PC-9 (cell line): Measurements from ENCODE around the gene NFKB2. TPM values are rescaled to one million over a fixed set of nuclear protein-coding genes. Genes with fewer than 3 reads are reported as not detected.

Experiments
- BruUV-seq: library from RNA; stranded (reverse); fragments of 400-500 nt; replicated peaks from 2 replicates; lab custom pipeline; 2021; lab: Mats Ljungman, UMichigan
- CTCF ChIA-PET: fragments of 300-600 bp; sonication (Branson Sonifier 250); formaldehyde crosslinking; loops from one replicate; lab custom pipeline; 2022; ENCODE audit warnings: antibody characterized with exemption; lab: Charles Lee
- POLR2A ChIA-PET: fragments of 300-600 bp; sonication (Branson Sonifier 250); formaldehyde crosslinking; loops from one replicate; lab custom pipeline; 2022; ENCODE audit warnings: antibody characterized with exemption; ENCODE audit not compliant: unreplicated experiment; lab: Charles Lee
- DNase-seq, 2 experiments: peaks; one replicate each; pipeline versions ENCODE4 v3.0.0 to v3.0.0-alpha.2; 2015 to 2022; ENCODE audit warnings: mixed read lengths in 1 of 2
- H2AFZ ChIP-seq: fragments of 200-600 bp; sonication (generic); 2 replicates; pipeline ENCODE4 v1.8.1; 2017; ENCODE audit warnings: antibody characterized with exemption
- H3F3A ChIP-seq: fragments of 200-600 bp; sonication (generic); 2 replicates; pipeline ENCODE4 v1.8.1; 2017; ENCODE audit warnings: antibody characterized with exemption, mild to moderate bottlenecking, low read depth; ENCODE audit not compliant: insufficient read depth
- H3K27ac ChIP-seq: fragments of 200-600 bp; sonication (generic); 2 replicates; pipeline ENCODE4 v1.6.1; 2016; ENCODE audit warnings: mixed run types
- H3K27me3 ChIP-seq: fragments of 200-600 bp; sonication (generic); 2 replicates; pipeline ENCODE4 v1.6.1; 2016; ENCODE audit warnings: low read depth, mixed run types; ENCODE audit not compliant: insufficient read depth
- H3K36me3 ChIP-seq: fragments of 200-600 bp; sonication (generic); 2 replicates; pipeline ENCODE4 v1.6.1; 2016; ENCODE audit warnings: low read depth, mixed run types
- H3K4me1 ChIP-seq: fragments of 200-600 bp; sonication (generic); replicated peaks from 2 replicates; pipeline ENCODE4 v1.6.1; 2016; ENCODE audit warnings: mixed run types; ENCODE audit not compliant: insufficient read depth
- H3K4me2 ChIP-seq: fragments of 200-600 bp; sonication (generic); 2 replicates; pipeline ENCODE4 v1.6.1; 2017; ENCODE audit warnings: mixed run types
- H3K4me3 ChIP-seq: fragments of 200-600 bp; sonication (generic); 2 replicates; pipeline ENCODE4 v1.6.1; 2016; ENCODE audit warnings: mixed run types
- H3K79me2 ChIP-seq: fragments of 200-600 bp; sonication (generic); 2 replicates; pipeline ENCODE4 v1.6.1; 2017; ENCODE audit warnings: low read depth, mixed run types
- H3K9me2 ChIP-seq: fragments of 200-600 bp; sonication (generic); 2 replicates; pipeline ENCODE4 v1.8.1; 2017; ENCODE audit warnings: mild to moderate bottlenecking; ENCODE audit not compliant: insufficient read depth
- H3K9me3 ChIP-seq: fragments of 200-600 bp; sonication (generic); 2 replicates; pipeline ENCODE4 v1.8.1; 2016; ENCODE audit warnings: low read depth; ENCODE audit not compliant: insufficient read depth
- H4K20me1 ChIP-seq: fragments of 200-600 bp; sonication (generic); 2 replicates; pipeline ENCODE4 v1.8.1; 2017; ENCODE audit not compliant: insufficient read depth
- CTCF ChIP-seq: fragments of 200-600 bp; sonication (generic); conservative IDR thresholded peaks from 2 replicates; pipeline ENCODE4 v1.6.1; 2017; ENCODE audit warnings: mixed run types, antibody characterized with exemption, mild to moderate bottlenecking, moderate library complexity
- EZH2 ChIP-seq: fragments of 200-600 bp; sonication (generic); IDR thresholded peaks from 2 replicates; pipeline ENCODE4 v1.8.0; 2017; ENCODE audit warnings: antibody characterized with exemption, low read depth
- intact Hi-C: fragments of 100-400 bp; cut with micrococcal nuclease; formaldehyde crosslinking; loops from one replicate; pipeline ENCODE4 v1.10.0; 2022; ENCODE audit not compliant: unreplicated experiment
- total RNA-seq: library from RNA; stranded (reverse); gene quantifications from 2 replicates; pipeline ENCODE4 v1.2.3, GENCODE V29; 2021

NFKB2 gene
- total RNA-seq, 1 experiment from 2014 or later: 26.3 TPM

- Histone ChIP-seq H3K79me2 (no peaks in the 10 kb centered on the region), H3F3A (no peaks in the 10 kb centered on the region), H2AFZ (no peak overlapping the region), H4K20me1 (no peaks in the 10 kb centered on the region), H3K4me1 (no peaks in the 10 kb centered on the region), H3K9me2 (no peaks in the 10 kb centered on the region), H3K9me3 (no peaks in the 10 kb centered on the region), H3K4me3 (no peak overlapping the region), H3K27me3 (no peaks in the 10 kb centered on the region), H3K4me2 (no peak overlapping the region), H3K27ac (no peak overlapping the region), H3K36me3 (no peaks in the 10 kb centered on the region)
- no peak for TF ChIP-seq EZH2
- TF ChIP-seq CTCF: no peak
- DNase-seq: no peak
- ChIA-PET CTCF (no interaction called here), POLR2A (no interaction called here)
- intact Hi-C loops: no loop called here
- no TSS peak for BruUV-seq
Measured at GRCh38 chr10:102438374-102438773, 42.9 kb downstream of the NFKB2 start.

DNA sequence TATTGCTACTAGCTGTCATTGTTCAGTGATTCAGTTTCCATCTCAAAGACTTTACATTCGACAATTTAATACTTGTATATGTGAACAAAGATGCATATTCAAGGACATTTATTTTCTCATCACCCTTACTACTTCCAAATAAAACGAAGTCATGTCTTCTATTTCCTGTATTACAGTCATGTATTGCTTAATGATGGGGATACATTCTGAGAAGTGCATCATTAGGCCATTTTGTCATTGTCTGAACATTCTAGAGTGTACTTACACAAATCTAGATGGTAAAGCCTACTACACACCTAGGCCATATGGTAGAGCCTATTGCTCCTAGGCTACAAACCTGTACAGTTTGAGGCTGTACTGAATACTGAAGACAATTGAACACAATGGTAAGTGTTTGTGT is 49.3 kb downstream of the NFKB2 start:
- Histone ChIP-seq H4K20me1 (no peaks in the 10 kb centered on the region), H3K27ac (no peak overlapping the region), H3K27me3 (no peaks in the 10 kb centered on the region), H3K9me2 (no peaks in the 10 kb centered on the region), H3K4me2 (no peak overlapping the region), H3K4me3 (no peak overlapping the region), H3K4me1 (peaks cover 4% of the 10 kb centered on the region; the same call in 1 of the 2 replicates), H3F3A (no peaks in the 10 kb centered on the region), H2AFZ (no peak overlapping the region), H3K36me3 (no peaks in the 10 kb centered on the region), H3K9me3 (no peaks in the 10 kb centered on the region), H3K79me2 (no peaks in the 10 kb centered on the region)
- no TSS peak for BruUV-seq
- TF ChIP-seq CTCF: no peak
- TF ChIP-seq EZH2: no peak
- no peak for DNase-seq
- ChIA-PET POLR2A (no interaction called here), CTCF (no interaction called here)
- intact Hi-C loops: no loop called here

DNA sequence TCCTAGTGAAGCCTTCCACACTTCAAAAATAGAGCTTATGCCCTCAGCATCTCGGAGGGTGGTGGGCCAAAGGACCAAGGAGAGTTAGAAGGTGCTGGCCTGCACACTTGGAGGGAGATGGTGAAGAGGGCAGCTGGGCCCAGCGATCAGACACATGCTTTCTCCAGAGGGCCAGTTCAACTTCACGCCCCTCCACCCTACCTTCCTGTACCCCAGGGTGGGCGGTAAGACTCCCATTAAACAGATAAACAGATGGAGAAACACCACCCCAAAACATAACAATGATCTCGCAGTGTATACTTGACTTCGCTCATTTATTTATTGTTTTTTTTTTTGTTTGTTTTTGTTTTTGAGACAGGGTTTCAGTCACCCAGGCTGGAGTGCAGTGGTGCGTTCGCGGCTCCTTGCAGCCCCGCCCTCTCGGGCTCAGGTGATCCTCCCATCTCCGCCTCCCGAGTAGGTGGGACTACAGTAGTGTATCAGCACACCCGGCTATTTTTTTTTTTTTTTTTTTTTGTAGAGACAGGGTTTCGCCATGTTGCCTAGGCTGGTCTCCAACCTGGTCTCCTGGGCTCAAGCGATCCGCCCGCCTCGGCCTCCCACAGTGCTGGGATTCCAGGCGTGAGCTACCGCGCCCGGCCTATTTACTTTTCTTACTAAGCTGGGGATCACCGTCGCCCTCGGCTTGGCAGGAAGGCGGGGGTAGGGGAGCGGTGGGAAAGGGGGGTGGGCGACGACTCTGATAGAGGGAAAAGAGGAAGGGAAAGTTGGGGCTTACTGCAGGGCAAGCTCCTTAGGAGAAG is 54.0 kb downstream of the NFKB2 start:
- Histone ChIP-seq H3K79me2 (peaks cover 20% of the 10 kb centered on the region), H3K4me2 (peak overlapping the region; percentile 78), H3K27ac (peak overlapping the region; percentile 59), H4K20me1 (no peaks in the 10 kb centered on the region), H3K4me3 (peak overlapping the region; percentile 77), H3K9me2 (no peaks in the 10 kb centered on the region), H3K36me3 (no peaks in the 10 kb centered on the region), H3K4me1 (peaks cover 17% of the 10 kb centered on the region), H2AFZ (peak overlapping the region; percentile 80), H3K9me3 (no peaks in the 10 kb centered on the region), H3F3A (peaks cover 7% of the 10 kb centered on the region; the same call in 1 of the 2 replicates), H3K27me3 (no peaks in the 10 kb centered on the region)
- no peak for TF ChIP-seq CTCF
- TF ChIP-seq EZH2: no peak
- TSS peak; percentile 67 for BruUV-seq
- ChIA-PET POLR2A (interaction anchor here (0.8 kb wide), 1 partner anchor 275 kb away, joined by 7 read pairs; no protein-coding TSS in a partner anchor), CTCF (no interaction called here)
- intact Hi-C loops: no loop called here
- peak; percentile 76 to 77 for DNase-seq
